Stimulated activated CD4-positive, alpha-beta T cell treated with anti-CD3 and anti-CD28 coated beads, Interleukin-4, amount 100 ng/mL, for 24 hours (primary cell): ENCODE data around the gene ZNF444.
"Not testable (repeated sequence)": the region's sequence is repeated elsewhere in the genome, so short reads cannot be mapped to it uniquely, and the experiment has no call there.

Experiments used
- DNase-seq: peaks from one replicate; pipeline ENCODE4 v3.0.0-alpha.2; 2020

The ZNF444 gene

DNA sequence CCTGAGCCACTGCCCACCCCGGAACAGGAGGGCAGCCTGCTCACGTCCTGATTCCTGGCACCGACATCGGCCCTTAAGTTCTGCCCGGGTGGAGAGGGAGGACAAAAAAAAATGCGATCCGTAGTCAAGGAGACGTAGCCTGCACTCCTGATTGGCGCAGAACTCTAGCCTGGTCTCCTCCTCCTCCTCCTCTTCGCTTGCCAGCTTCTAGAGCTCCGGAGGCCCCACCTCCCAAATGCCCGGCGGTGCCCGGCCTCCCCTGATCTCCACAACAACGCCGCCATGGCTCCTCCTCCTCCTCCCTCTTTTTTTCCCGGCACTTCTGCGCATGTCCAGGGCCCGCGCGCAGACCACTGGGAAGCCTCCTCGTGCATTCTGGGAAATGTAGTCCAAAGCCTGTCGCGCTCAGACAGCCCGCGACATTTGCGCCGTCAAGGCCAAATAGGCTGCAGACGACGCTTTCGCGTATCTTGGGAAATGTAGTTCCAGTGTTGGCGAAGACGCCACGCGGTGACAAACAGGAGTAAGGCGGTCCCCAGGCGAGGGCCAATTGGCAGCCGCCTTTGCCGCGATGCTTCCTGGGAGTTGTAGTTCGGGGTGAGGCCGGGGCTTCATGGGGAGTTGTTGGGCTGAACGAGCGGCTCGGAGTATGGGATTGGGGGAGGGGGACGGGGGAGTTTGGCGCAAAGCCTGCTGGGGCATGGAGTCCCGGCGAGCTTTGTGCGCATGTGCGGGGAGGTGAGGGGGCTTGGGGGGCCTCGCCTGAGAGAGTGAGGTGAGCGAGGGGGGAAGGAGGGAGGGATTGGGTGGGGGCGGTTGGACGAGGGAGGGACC lies at the start of gene ZNF444:
Gene ZNF444 (plus strand): TSS at position 705 of the 834 bp plus-strand sequence. CDS start 5,625 bp downstream, outside the sequence.
- DNase-seq, result peak; percentile 100

DNA sequence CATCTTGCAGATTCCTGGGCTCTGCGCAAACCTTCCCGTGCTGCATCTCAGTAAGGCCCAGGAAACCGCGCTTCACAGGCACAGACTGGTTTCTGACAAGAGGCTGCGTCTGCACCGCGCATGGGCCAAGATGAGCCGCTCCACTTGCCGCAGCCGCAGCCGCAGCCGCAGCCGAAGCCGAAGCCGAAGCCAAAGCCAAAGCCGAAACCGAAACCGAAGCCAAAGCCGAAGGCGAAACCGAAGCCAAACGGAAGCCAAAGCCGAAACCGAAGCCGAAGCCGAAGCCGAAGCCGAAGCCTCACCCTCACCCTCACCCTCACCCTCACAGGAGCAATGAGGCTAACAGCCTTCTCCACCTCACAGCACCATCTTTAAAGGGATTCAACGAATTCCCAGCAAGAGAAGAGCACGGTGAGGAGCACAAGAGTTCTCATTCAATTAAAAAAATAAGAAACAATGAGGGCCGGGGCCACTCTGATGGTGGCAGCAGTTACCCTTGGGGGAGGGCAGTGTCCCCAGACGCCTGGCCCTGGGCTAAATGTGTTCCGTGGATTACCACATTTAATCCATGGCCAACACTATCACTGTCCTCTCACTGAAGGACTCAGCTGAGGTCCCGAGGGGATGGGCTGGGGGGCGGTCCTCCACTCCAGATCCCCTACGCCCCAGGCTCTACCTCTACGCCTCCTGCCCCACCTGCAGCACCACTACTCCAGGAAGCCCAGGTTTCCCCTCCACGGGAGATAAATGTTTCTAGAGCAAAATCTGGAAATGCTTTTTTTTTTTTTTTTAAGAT lies 49.1 kb upstream of the ZNF444 start:
- no peak for DNase-seq

DNA sequence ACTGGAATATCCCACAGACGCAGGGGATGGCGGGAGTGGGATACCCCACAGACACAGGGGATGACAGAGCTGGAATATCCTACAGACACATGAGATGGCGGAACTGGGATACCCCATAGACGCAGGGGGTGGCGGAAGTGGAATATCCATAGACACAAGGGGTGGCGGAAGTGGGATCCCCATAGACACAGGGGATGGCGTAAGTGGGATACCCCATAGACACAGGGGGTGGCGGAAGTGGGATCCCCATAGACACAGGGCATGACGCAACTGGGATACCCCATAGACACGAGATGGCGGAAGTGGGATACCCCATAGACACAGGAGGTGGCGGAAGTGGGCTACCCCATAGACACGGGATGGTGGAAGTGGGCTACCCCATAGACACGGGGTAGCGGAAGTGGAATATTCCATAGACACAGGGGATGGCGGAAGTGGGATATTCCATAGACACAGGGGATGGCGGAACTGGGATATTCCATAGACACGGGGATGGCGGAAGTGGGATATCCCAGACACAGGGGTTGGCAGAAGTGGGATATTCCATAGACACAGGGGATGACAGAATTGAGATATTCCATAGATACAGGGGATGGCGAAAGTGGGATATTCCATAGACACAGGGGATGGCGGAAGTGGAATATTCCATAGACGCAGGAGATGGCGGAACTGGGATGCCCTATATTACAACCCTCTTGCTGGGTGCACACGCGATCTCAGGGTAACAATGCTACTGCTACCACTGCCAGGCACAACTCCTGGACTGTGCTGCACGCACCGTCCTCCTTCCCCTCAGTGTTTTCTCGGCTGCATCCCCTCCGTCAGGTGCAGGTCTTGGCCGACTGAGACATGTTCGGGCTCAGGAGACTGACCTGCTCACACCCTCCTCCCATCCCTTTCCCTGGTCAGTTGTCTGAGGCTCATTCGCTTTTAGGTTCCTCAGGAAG lies 48.1 kb upstream of the ZNF444 start:
- no peak for DNase-seq

DNA sequence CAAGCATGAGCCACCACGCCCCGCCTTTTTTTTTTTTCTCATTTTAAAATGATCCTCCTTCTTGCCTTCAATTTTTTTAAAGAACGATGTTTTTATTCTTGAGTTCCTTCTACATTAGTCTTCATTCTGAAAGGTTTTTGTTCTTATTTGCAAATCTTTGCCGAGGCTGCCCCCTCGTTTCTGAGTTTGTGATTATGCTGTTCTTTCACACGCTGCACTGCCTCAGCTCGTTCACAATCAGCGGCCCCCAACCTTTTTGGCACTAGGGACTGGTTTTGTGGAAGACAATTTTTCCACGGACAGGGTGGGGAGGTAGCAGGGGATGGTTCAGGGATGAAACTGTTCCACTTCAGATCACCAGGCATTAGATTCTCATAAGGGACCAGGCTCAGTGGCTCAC lies 46.6 kb upstream of the ZNF444 start:
- no peak for DNase-seq

DNA sequence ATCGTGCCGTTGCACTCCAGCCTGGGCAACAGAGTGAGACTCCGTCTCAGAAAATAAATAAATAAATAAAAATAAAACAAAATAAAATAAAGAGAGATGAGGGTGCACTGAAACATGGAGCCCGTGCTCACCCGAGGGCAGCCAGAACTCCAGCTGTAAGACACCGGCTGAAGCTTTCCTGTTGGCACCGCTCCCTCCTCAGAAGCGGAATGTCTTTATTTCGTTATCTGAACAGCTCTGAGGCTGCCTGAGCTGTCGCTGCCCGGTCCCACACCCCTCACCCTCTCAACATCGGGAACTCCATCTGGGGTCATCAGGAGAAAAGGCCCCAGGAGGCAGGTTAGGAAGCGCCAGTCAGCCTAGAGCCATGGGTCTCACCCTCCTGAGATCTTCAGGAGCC lies 44.4 kb upstream of the ZNF444 start:
- DNase-seq, result no peak

DNA sequence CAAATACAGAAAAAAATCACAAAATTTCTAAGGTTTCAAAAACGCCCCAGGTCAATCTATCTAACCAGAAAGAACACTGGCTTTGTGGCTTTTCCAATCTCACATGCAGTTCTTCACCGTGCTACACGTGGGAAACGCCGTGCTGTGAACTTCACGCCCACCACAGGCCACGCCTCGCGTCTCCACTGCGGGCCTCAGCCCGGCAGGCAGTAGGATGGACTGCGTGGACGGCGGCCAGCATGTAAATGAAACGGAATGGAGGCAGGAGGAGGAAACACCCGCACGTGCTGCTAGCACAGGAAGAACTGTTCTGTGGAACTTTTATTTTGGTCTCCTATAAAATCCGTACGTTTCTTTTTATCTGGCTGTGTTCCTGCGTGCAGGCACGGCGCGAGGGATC lies 43.8 kb upstream of the ZNF444 start:
- DNase-seq, result no peak

DNA sequence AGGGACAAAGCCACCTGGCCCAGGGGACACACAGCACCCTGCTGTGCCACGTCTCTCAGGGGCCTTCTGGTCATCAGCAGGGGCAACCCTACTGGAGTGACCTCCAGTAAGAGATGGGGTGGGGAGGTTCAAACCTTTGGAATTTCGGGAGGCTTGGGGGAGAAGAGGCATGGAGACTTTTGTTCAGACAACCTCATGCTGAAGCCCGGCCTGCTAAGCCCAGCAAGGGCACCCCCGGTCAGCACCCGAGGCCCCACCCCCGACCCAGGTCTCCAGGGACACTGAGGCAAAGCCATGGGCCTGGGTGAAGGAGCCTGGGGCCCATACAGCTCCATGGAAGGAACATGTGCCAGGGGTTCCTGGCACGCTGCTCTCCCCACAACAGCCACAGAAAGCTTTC lies 43.3 kb upstream of the ZNF444 start:
- no peak for DNase-seq

DNA sequence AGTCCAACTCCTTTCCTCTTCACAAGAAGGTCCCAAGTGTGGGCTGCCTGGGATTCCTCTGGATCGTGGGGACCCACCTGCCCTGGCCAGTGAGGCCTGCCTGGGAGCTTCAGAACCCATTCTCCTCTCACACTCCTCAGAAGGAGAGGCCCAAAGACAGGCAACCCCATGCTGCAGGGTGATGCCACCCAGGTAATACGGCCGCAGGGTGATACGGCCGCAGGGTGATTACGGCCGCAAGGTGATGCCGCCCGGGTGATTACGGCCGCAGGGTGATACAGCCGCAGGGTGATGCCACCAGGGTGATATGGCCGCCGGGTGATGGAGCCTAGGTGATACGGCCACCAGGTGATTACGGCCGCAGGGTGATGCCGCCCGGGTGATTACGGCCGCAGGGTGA lies 42.9 kb upstream of the ZNF444 start:
- DNase-seq, result not testable (repeated sequence)

DNA sequence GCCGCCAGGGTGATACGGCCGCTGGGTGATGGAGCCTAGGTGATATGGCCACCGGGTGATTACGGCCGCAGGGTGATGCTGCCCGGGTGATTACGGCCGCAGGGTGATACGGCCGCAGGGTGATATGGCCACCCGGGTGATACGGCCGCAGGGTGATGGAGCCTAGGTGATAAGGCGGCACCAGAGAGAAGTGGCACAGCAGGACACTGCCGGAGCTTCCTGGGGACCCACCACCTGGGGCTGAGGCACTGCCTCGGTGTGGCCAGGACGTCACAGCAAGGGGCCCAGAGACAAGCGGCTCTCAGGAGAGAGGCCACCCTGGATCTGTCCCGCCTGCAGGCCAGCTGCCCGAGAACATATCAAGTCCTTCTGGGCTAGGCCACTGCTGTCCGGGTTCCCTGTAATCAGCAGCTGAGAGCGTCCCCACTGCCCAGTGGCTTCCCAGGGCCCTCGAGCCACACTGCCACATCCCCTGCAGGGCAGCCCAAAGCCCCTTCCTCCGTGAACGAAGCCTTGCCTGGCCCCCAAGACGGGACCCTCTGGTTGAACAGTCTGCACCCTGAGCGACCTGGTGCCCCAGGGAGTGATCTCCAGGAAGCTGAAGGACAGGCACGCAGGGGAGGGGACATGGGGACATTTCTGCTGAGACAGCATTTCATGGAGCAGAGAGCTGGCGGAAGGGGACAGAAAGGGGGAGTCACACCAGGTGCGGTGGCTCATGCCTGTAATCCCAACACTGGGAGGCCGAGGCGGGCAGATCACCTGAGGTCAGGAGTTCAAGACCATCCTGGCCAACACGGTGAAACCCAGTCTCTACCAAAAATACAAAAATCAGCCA lies 42.1 kb upstream of the ZNF444 start:
- no peak for DNase-seq

DNA sequence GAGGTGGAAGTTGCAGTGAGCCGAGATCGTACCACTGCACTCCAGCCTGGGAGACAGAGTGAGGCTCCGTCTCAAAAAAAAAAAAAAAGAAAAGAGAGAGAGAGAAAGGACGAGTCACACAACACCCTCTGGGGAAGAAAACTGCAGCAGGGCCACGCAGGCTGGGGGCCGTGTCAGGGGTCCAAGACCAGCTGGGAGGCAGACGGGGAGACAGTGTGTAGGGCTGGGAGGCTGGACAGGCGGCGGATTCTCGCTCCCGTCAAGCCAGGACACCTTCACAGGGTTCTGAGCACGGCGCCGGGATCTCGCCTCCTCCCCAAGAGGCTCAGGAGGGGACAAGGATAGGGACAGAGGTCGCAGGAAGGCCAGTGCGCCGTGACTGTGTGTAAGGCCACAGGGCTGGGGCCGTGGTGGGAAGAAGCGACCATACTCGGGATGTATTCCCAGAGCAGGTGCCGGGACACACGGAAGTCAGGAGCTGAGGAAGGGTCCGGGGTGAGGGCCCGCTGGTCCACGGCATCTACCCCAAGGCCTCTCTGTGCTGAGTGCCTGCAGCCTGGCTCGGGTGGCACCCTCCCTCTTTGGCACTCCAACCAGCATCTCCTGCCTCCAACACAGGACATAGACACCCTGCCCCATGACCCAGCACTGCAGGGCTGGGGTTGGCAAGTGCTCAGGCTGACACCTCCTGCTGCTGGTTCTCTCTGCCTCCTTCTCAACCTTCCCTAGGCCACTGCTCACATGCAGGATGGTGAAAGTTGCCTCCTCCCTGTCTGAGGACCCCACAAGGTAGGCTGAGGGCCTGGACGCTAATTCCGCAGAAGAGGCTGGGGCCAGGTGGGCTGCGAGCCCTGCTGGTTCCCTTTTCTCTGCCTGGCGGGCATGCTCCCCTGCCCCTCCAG lies 41.2 kb upstream of the ZNF444 start:
- DNase-seq, result no peak

DNA sequence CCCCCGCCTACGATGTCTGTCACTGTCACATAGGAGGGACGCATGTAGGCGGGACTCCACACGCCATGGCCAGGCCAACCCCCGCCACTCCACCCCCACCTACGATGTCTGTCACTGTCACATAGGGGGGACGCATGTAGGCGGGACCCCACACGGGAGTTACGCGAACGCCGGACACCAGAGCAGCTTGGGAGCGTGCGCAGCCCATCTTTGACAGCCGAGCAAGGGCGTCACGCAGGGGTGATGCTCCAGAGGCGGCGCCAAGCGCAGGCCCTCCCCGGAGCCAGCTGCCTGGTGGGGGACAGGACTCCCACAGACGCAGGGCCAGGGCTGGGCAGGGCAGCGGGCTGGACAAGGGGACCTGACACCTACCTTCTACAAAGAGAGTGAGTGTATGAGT lies 40.0 kb upstream of the ZNF444 start:
- no peak for DNase-seq

DNA sequence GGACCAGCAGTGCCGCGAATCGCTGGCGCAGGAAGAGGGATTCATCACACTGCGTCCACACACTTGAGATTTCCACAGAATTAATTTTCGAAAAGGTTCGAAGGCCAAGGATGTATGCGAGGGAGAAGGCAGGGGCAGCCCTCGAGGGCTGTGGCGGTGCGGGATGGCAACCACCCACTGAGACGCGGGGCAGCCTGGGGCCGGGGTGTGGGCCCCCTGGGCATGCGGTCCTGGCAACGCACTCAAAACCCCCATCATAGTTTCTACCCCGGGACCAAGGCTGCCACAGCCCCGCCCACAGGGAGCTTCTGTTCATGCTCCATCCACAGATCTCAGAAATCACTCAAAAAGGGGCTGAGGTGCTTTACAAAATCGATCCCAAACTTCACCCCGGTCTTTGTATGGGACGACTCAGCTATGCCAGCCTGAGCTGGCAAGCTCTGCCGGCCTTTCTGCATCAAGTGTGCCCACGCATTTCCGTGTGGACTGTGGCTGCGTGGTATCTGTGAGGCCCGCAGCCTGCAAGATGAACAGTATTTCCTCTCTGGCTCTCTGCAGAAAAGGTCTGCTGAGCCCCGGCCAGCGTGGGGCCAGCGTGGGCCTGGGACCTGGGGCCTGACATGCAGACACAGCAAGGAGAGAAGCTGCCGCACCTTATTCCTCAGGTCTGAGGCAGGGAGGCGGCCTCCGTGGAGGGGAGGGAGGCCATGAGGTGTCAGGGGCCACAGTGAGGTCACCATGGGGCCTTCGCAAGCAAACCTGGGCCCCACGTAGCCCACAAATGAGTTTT lies 39.1 kb upstream of the ZNF444 start:
- DNase-seq, result no peak

DNA sequence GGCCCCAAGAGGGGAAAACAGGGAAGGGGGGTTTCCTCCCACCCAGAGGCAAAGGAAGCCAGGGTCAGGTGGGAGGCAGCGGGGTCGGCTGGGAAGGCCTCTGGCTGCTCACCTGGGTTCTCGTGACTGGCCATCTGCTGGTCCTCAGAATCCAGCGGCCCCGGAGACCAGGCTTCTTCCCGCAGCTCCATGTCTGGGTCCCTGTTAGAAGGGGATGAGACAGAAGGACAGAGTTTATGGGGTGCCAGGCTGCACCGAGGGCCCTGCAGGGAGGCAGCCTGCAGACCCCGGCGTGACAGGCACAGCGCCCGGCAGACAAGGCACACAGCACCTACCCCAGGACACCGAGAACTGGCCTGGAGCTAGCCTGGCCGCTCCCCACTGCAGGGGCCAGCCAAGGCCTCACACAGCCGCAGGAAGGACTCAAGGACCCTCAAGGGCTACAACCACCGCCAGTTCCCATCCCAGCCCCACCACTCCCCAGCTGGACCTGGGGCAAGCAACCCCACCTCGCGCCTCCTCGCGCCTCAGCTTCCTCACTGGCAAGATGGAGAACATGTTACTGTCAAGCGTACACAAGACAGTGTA lies 38.0 kb upstream of the ZNF444 start:
- DNase-seq, result no peak

DNA sequence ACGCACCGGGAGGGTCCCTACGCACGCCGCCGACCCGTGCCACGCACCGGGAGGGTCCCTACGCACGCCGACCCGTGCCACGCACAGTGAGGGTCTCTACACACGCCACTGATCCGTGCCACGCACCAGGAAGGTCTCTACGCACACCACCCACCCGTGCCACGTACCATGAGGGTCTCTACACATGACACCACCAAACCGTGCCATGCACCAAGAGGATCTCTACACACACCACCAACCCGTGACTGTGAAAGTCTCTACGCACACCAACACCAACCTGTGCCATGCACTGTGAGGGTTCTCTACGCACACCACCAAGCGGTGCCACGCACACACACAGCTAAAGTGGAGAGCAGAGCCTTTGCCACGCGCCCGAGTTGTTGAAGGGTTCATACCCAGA lies 36.7 kb upstream of the ZNF444 start:
- no peak for DNase-seq

DNA sequence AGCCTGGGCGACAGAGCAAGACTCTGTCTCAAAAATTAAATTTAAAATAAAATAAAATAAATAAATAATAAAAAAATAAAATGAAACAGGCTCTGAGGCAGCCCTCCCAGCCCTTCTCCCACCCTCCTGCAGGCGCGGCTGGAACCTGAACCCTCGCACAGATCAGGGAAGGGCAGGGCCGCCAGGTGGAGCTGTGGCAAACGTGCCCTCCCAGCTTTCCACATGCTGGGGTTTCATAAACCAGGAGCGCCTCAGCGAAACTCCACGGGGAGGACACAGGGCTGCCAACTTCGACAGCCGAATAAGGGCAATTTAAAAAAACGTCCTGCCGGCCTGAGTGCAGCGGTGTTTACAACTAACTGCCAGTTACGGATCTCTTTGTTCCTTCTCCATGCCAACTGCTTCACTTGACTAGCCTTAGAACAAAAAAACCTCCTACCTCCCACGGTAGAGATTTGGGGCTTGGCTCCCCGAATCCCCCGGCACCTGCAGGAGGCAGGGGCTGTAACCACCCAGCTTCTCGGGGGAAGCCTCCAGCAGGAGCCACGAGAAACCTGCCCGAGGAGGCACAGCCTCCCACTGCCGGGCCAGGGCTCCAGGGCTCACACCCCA lies 35.9 kb upstream of the ZNF444 start:
- DNase-seq, result peak; percentile 51

DNA sequence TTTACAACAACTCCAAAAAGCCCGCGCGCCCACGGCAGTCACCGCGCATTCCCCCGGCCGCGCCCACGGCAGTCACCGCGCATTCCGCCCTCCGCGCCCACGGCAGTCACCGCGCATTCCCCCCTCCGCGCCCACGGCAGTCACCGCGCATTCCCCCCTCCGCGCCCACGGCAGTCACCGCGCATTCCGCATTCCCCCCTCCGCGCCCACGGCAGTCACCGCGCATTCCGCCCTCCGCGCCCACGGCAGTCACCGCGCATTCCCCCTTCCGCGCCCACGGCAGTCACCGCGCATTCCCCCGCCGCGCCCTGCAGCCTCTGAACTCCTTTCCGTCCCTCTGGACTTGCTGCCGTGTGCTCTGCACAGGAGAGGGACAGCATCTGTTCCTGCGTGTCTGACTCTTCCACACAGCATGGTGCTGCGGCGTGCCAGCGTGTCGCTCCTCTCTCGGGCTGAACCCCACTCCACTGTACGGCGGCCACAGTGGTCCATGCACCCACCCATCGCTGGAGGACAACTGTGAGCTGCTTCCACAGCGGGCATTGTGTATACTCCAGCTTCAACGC lies 35.2 kb upstream of the ZNF444 start:
- not testable (repeated sequence) for DNase-seq

DNA sequence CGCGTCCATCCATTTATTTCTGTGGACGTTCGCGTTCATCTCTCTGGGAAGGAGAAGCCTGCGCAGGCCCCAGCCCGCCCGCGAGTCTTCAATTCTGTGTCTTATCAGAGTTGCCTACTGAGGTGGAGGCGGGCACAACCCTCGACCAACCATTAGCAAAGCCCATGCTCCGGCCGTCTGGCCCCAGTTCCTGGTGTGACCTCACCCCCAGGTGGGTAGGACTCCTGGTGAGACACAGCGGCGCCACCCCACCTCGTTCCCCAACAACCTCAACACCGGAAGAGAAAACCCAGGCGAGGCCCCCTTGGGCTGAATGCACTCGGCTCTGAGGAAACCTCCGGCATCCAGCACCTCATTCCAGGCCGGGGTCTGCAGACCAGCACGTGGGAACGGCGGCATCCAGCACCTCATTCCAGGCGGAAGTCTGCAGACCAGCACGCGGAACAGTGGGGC lies 34.7 kb upstream of the ZNF444 start:
- no peak for DNase-seq

DNA sequence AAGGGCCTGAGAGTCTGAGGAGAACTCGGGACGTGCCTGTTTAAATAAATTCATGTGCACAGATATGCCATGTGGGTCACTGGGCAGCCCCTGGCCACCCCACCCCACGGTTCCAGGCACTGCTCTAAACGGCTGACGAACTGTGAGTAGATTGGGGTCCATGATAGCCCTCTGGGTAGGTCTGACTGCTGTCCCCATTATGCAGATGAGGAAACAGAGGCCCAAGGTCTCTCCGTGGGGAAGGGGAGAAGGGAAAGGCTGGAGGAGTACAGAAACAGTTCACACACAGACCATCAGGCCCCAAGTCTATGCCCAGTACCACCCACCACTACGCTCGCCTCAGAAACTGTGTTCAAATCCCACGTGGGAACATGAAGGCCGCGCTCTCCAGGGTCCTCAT lies 34.1 kb upstream of the ZNF444 start:
- no peak for DNase-seq
